Body of pancreas (tissue), 4 donors: ENCODE data around the gene NXPH4.

Experiments
- CTCF ChIP-seq, 7 experiments: fragments of 450-650 bp in 4 of 7; fragments of 200-600 bp in 3 of 7; sonication (generic) in 3 of 7; IDR thresholded peaks; one replicate each; pipeline ENCODE4 v1.5.1; 2016 to 2019; ENCODE audit warnings: antibody characterized with exemption in 7 of 7
- POLR2A ChIP-seq, 3 donors: fragments of 450-650 bp; IDR thresholded peaks; one replicate each; pipeline ENCODE4 v1.6.1; 2016; ENCODE audit warnings: antibody characterized with exemption in 3 of 3, mild to moderate bottlenecking in 2 of 3

DNA sequence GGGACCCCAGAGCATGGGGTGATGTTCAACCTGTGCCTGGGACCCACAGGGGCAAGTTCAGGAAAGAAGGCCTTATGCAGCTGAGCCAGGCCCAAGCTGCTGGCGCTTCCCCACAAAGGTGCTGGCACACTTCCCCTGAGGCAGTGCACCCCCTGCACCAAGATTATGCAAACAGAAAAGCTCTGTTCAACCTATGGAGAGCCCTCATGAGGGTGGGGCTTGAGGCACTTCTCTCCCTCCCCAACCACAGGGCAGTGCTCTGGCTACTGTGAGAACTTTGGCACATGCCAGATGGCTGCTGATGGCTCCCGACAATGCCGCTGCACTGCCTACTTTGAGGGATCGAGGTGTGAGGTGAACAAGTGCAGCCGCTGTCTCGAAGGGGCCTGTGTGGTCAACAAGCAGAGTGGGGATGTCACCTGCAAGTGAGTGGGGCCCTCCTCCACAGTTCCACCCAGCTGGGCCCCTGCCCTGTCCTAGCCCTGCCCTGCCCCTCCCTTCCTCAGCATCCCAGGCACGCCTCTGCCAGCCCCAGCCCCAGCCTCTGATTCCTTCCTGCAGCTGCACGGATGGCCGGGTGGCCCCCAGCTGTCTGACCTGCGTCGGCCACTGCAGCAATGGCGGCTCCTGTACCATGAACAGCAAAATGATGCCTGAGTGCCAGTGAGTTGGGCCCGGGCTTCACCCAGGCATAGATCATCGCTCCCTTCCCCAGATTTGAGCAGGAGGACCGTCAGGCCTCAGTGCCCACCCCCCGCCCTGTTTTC lies 5.5 kb upstream of the NXPH4 start:
- no peak for TF ChIP-seq CTCF (IDR thresholded peaks at IDR 0.05)
- TF ChIP-seq POLR2A (IDR thresholded peaks at IDR 0.05): no peak
